ENCODE measurements around the gene OSCP1. TPM values are rescaled to one million over a fixed set of nuclear protein-coding genes. Genes with fewer than 3 reads are reported as not detected.
"Not testable (repeated sequence)": the region's sequence is repeated elsewhere in the genome, so short reads cannot be mapped to it uniquely, and the experiment has no call there.

OSCP1 gene
- total RNA-seq, 2 donors from 2014 or later: 1.5 to 1.8 TPM

- Mint-ChIP-seq H3K36me3 (ENCODE audit: low read depth) (no peaks in the 10 kb centered on the region), H3K4me1 (no peaks in the 10 kb centered on the region), H3K27me3 (peaks cover 6% of the 10 kb centered on the region), H3K4me3 (no peak overlapping the region), H3K27ac (no peak overlapping the region), H3K9me3 (no peaks in the 10 kb centered on the region)
- ATAC-seq (replicated peaks): no peak
These were observed 30.8 kb upstream of the OSCP1 start for GRCh38 chr1:36481091-36481490.

GRCh38 chr1:36480161-36480560 lies 29.9 kb upstream of the OSCP1 start:
- Mint-ChIP-seq H3K27ac (no peak overlapping the region), H3K9me3 (no peaks in the 10 kb centered on the region)

GRCh38 chr1:36479505-36480051 lies 29.3 kb upstream of the OSCP1 start:
- Mint-ChIP-seq H3K36me3 (ENCODE audit: low read depth) (no peaks in the 10 kb centered on the region), H3K4me3 (no peak overlapping the region), H3K27ac (peak overlapping the region; percentile 42), H3K9me3 (no peaks in the 10 kb centered on the region), H3K27me3 (peaks cover 6% of the 10 kb centered on the region), H3K4me1 (no peaks in the 10 kb centered on the region)
- no peak for ATAC-seq (replicated peaks)

More at GRCh38 chr1:36480161-36480560, 29.9 kb upstream of the OSCP1 start:
- Mint-ChIP-seq H3K4me1 (no peaks in the 10 kb centered on the region), H3K4me3 (no peak overlapping the region), H3K27me3 (peaks cover 6% of the 10 kb centered on the region), H3K36me3 (ENCODE audit: low read depth) (no peaks in the 10 kb centered on the region)
- no peak for ATAC-seq (replicated peaks)

- not testable (repeated sequence) for ATAC-seq (replicated peaks); H3K4me3 Mint-ChIP-seq; H3K4me1 Mint-ChIP-seq; H3K27me3 Mint-ChIP-seq; H3K27ac Mint-ChIP-seq; H3K36me3 Mint-ChIP-seq (ENCODE audit: low read depth); H3K9me3 Mint-ChIP-seq
These were observed 27.4 kb upstream of the OSCP1 start for GRCh38 chr1:36477615-36478014.

- ATAC-seq (replicated peaks): no peak
These were observed 26.7 kb upstream of the OSCP1 start for GRCh38 chr1:36476945-36477344.

GRCh38 chr1:36475910-36476604 lies 25.8 kb upstream of the OSCP1 start:
- H3K27ac Mint-ChIP-seq: no peak overlapping the region
- ATAC-seq (replicated peaks): no peak

More at GRCh38 chr1:36476945-36477344, 26.7 kb upstream of the OSCP1 start:
- H3K27me3 Mint-ChIP-seq: peaks cover 4% of the 10 kb centered on the region
- H3K9me3 Mint-ChIP-seq: no peaks in the 10 kb centered on the region
- no peak overlapping the region for H3K27ac Mint-ChIP-seq
- H3K4me1 Mint-ChIP-seq: no peaks in the 10 kb centered on the region
- H3K36me3 Mint-ChIP-seq (ENCODE audit: low read depth): no peaks in the 10 kb centered on the region
- no peak overlapping the region for H3K4me3 Mint-ChIP-seq

GRCh38 chr1:36475341-36475740 lies 25.1 kb upstream of the OSCP1 start:
- no peak for ATAC-seq (replicated peaks)

More at GRCh38 chr1:36475910-36476604, 25.8 kb upstream of the OSCP1 start:
- Mint-ChIP-seq H3K36me3 (ENCODE audit: low read depth) (no peaks in the 10 kb centered on the region), H3K27me3 (no peaks in the 10 kb centered on the region), H3K9me3 (no peaks in the 10 kb centered on the region), H3K4me3 (no peak overlapping the region), H3K4me1 (no peaks in the 10 kb centered on the region)

GRCh38 chr1:36472656-36473055 lies 22.4 kb upstream of the OSCP1 start:
- H3K27ac Mint-ChIP-seq: no peak overlapping the region
- H3K36me3 Mint-ChIP-seq (ENCODE audit: low read depth): no peaks in the 10 kb centered on the region
- no peak overlapping the region for H3K4me3 Mint-ChIP-seq
- H3K4me1 Mint-ChIP-seq: no peaks in the 10 kb centered on the region
- no peak for ATAC-seq (replicated peaks)
- no peaks in the 10 kb centered on the region for H3K9me3 Mint-ChIP-seq
- no peaks in the 10 kb centered on the region for H3K27me3 Mint-ChIP-seq

More at GRCh38 chr1:36475341-36475740, 25.1 kb upstream of the OSCP1 start:
- no peak overlapping the region for H3K4me3 Mint-ChIP-seq
- H3K27me3 Mint-ChIP-seq: no peaks in the 10 kb centered on the region
- no peaks in the 10 kb centered on the region for H3K4me1 Mint-ChIP-seq
- no peaks in the 10 kb centered on the region for H3K9me3 Mint-ChIP-seq
- H3K27ac Mint-ChIP-seq: no peak overlapping the region
- H3K36me3 Mint-ChIP-seq (ENCODE audit: low read depth): no peaks in the 10 kb centered on the region

- no peaks in the 10 kb centered on the region for H3K9me3 Mint-ChIP-seq
- no peaks in the 10 kb centered on the region for H3K4me1 Mint-ChIP-seq
- H3K27ac Mint-ChIP-seq: no peak overlapping the region
- no peaks in the 10 kb centered on the region for H3K27me3 Mint-ChIP-seq
- ATAC-seq (replicated peaks): no peak
- no peaks in the 10 kb centered on the region for H3K36me3 Mint-ChIP-seq (ENCODE audit: low read depth)
- H3K4me3 Mint-ChIP-seq: no peak overlapping the region
These were observed 21.8 kb upstream of the OSCP1 start for GRCh38 chr1:36471830-36472641.

- Mint-ChIP-seq H3K9me3 (no peaks in the 10 kb centered on the region), H3K36me3 (ENCODE audit: low read depth) (peaks cover under 1% of the 10 kb centered on the region), H3K27ac (no peak overlapping the region), H3K4me3 (no peak overlapping the region), H3K27me3 (no peaks in the 10 kb centered on the region), H3K4me1 (no peaks in the 10 kb centered on the region)
- no peak for ATAC-seq (replicated peaks)
These were observed 18.9 kb upstream of the OSCP1 start for GRCh38 chr1:36469163-36469562.

- Mint-ChIP-seq H3K36me3 (ENCODE audit: low read depth) (peaks cover 7% of the 10 kb centered on the region), H3K27me3 (no peaks in the 10 kb centered on the region), H3K4me1 (no peaks in the 10 kb centered on the region), H3K4me3 (no peak overlapping the region), H3K27ac (no peak overlapping the region), H3K9me3 (no peaks in the 10 kb centered on the region)
- no peak for ATAC-seq (replicated peaks)
These were observed 17.6 kb upstream of the OSCP1 start for GRCh38 chr1:36467700-36468455.

- no peaks in the 10 kb centered on the region for H3K9me3 Mint-ChIP-seq
- ATAC-seq (replicated peaks): no peak
- no peak overlapping the region for H3K27ac Mint-ChIP-seq
- no peaks in the 10 kb centered on the region for H3K27me3 Mint-ChIP-seq
- no peaks in the 10 kb centered on the region for H3K4me1 Mint-ChIP-seq
- no peak overlapping the region for H3K4me3 Mint-ChIP-seq
- peaks cover 12% of the 10 kb centered on the region for H3K36me3 Mint-ChIP-seq (ENCODE audit: low read depth)
These were observed 16.8 kb upstream of the OSCP1 start for GRCh38 chr1:36467027-36467410.

- H3K4me1 Mint-ChIP-seq: no peaks in the 10 kb centered on the region
- ATAC-seq (replicated peaks): no peak
- no peaks in the 10 kb centered on the region for H3K9me3 Mint-ChIP-seq
- no peaks in the 10 kb centered on the region for H3K27me3 Mint-ChIP-seq
- peaks cover 16% of the 10 kb centered on the region for H3K36me3 Mint-ChIP-seq (ENCODE audit: low read depth)
- no peak overlapping the region for H3K27ac Mint-ChIP-seq
- H3K4me3 Mint-ChIP-seq: no peak overlapping the region
These were observed 16.2 kb upstream of the OSCP1 start for GRCh38 chr1:36466370-36467026.

Measured in activated T-helper 17 cell treated with anti-CD3 and anti-CD28 coated beads, Interleukin-2, amount 50 U/mL, for 72 hours (primary cell).